ENCODE data around the gene PDS5B.
"Not testable (repeated sequence)": the region's sequence is repeated elsewhere in the genome, so short reads cannot be mapped to it uniquely, and the experiment has no call there.

Gene PDS5B

DNA sequence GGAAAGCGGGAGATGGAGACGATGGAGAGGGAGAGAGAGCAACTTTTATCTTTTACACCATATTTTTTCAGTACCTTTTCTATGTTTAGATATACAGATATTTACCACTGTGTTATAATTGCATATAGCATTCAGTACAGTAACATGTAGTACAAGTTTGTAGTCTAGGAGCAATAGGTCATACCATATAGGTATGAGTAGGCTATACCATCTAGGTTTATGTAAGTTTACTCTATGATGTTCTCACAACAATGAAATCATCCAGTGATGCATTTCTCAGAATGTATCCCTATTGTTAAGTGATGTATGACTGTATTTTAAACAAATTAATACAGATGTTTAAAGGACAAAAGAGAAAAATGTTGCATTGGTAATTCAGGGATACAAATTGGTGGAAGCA is 136.1 kb downstream of the PDS5B start:
- H3K4me3 ChIP-seq (ENCODE audit: low read depth, low read length) = no peak overlapping the region

DNA sequence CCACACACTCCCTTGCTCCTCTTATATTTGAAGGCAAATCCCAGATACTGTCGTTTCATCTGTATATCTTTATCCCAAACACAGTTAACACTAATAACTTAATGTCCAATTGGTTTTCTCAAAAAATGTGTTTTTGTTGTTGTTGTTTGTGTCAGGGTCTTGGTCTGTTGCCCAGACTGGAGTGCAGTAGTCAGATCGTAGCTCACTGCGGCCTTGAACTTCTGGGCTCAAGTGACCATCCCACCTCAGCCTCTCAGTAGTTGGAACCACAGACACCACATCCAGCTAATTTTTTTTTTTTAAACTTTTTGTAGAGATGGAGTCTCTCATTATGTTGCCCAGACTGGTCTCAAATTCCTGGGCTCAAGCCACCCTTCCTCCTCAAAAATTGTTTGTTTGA is 137.7 kb downstream of the PDS5B start:
- no peak overlapping the region for H3K4me3 ChIP-seq (ENCODE audit: low read depth, low read length)

GRCh38 chr13:32726374-32727037 is 140.3 kb downstream of the PDS5B start:
- no peak overlapping the region for H3K4me3 ChIP-seq (ENCODE audit: low read depth, low read length)

GRCh38 chr13:32728327-32728726 is 142.1 kb downstream of the PDS5B start:
- H3K4me3 ChIP-seq (ENCODE audit: low read depth, low read length) = no peak overlapping the region

DNA sequence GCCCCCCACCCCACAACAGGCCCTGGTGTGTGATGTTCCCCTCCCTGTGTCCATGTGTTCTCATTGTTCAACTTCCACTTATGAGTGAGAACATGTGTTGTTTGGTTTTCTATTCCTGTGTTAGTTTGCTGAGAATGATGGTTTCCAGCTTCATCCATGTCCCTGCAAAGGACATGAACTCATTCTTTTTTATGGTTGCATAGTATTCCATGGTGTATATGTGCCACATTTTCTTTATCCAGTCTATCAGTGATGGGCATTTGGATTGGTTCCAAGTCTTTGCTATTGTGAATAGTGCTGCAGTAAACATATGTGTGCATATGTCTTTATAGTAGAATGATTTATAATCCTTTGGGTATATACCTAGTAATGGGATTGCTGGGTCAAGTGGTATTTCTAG is 142.8 kb downstream of the PDS5B start:
- H3K4me3 ChIP-seq (ENCODE audit: low read depth, low read length) = not testable (repeated sequence)

- H3K4me3 ChIP-seq (ENCODE audit: low read depth, low read length) = no peak overlapping the region
Measured at GRCh38 chr13:32731074-32731473, 144.8 kb downstream of the PDS5B start.

GRCh38 chr13:32731576-32731975 is 145.3 kb downstream of the PDS5B start:
- H3K4me3 ChIP-seq (ENCODE audit: low read depth, low read length) = no peak overlapping the region

GRCh38 chr13:32733690-32734089 is 147.4 kb downstream of the PDS5B start:
- no peak overlapping the region for H3K4me3 ChIP-seq (ENCODE audit: low read depth, low read length)

GRCh38 chr13:32734511-32734910 is 148.3 kb downstream of the PDS5B start:
- H3K4me3 ChIP-seq (ENCODE audit: low read depth, low read length) = no peak overlapping the region

DNA sequence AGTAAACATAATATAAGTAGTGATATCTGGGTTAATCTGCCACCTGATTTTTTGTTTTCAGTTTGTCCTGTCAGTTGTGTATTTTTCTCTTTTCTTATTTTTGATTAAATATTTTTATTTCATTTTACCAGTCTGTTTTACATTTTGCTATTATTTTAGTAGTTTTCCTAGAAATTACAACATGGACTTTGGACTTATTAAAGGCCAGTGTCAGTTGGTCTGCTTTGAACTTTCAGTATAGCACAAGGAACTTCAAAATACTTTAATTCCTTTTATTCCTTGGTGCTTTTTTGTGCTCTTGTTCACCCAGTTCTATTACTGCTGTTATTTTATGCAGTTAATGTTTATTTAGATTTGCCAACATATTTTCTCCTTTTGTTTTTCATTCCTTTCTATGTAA is 149.6 kb downstream of the PDS5B start:
- H3K4me3 ChIP-seq (ENCODE audit: low read depth, low read length) = no peak overlapping the region

DNA sequence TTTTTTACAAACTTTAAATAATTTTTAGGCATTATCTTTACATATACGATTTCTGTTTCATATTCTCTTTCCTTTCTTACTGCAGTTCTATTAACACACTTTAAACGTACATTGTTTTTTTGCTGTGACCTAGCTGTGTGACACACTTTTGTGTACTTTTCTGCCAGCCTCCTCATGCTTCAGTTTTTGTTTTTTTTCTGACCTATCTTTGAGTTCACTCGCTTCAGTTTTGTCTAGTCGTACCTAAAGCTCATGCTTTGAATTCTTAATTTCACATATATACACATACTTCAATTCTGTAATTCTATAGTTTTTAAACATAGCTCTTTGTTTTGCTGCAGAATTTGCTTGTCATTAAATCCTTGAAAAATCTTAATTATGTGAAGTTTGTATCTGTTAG is 150.4 kb downstream of the PDS5B start:
- H3K4me3 ChIP-seq (ENCODE audit: low read depth, low read length) = no peak overlapping the region

DNA sequence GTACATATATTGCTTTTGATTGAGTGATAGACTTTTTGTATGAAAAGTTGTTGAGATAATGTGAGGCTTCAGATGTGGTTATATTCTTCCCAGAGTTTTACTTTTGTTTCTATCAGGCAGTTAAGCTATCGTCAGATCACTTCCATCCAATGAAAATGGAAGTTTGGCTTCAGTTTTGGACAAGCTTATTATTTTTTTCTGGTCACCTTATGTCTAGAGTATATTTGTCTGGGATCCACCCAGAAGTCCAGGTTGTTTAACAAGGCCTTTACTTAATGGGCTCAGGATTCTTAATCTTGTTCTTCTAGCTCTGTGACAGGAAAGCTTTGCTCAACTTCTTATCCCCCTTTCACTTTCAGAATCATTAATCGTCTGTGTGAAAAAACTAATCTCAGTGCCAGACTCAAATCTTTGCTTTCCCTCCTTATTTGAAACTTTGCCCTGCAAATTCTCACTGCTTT is 150.9 kb downstream of the PDS5B start:
- no peak overlapping the region for H3K4me3 ChIP-seq (ENCODE audit: low read depth, low read length)

GRCh38 chr13:32737679-32738078 is 151.4 kb downstream of the PDS5B start:
- no peak overlapping the region for H3K4me3 ChIP-seq (ENCODE audit: low read depth, low read length)

- no peak overlapping the region for H3K4me3 ChIP-seq (ENCODE audit: low read depth, low read length)
Measured at GRCh38 chr13:32745509-32745908, 159.3 kb downstream of the PDS5B start.

GRCh38 chr13:32746474-32746873 is 160.2 kb downstream of the PDS5B start:
- H3K4me3 ChIP-seq (ENCODE audit: low read depth, low read length) = no peak overlapping the region

GRCh38 chr13:32748305-32748704 is 162.1 kb downstream of the PDS5B start:
- no peak overlapping the region for H3K4me3 ChIP-seq (ENCODE audit: low read depth, low read length)

DNA sequence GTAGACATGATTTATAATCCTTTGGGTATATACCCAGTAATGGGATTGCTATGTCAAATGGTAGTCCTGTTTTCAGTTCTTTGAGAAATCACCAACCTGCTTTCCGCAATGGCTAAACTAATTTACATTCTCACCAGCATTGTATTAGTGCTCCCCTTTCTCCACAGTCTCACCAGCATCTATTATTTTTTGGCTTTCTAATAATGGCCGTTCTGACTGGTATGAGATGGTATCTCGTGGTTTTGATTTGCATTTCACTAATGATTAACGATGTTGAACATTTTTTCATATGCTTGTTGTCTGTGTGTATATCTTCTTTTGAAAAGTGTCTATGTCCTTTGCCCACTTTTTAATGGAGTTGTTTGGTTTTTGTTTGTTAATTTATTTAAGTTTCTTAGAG is 165.1 kb downstream of the PDS5B start:
- H3K4me3 ChIP-seq (ENCODE audit: low read depth, low read length) = no peak overlapping the region

GRCh38 chr13:32752311-32752710 is 166.1 kb downstream of the PDS5B start:
- H3K4me3 ChIP-seq (ENCODE audit: low read depth, low read length) = no peak overlapping the region

DNA sequence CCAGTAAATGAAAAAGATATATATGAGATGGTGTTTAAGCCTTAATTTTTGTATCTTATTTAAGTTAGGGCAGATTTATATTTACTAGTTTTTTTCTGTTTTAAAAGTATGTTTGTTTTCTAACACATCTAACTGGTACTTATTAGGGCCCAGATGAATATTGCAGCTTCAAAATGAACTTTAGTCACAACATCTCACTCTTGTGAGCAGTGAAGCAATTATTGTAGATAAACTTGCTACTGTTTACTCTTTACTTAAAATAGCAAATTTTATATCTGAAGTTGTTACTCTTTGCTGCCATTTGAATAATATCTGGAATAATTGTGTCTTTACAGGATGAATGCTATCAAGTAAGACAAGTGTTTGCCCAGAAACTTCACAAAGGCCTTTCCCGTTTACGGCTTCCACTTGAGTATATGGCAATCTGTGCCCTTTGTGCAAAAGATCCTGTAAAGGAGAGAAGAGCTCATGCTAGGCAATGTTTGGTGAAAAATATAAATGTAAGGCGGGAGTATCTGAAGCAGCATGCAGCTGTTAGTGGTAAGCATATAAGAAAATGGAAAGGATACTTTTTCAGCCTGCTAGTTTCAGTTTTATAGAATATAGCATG is 166.8 kb downstream of the PDS5B start:
- H3K4me3 ChIP-seq (ENCODE audit: low read depth, low read length) = no peak overlapping the region

- H3K4me3 ChIP-seq (ENCODE audit: low read depth, low read length) = no peak overlapping the region
Measured at GRCh38 chr13:32754179-32754578, 167.9 kb downstream of the PDS5B start.

DNA sequence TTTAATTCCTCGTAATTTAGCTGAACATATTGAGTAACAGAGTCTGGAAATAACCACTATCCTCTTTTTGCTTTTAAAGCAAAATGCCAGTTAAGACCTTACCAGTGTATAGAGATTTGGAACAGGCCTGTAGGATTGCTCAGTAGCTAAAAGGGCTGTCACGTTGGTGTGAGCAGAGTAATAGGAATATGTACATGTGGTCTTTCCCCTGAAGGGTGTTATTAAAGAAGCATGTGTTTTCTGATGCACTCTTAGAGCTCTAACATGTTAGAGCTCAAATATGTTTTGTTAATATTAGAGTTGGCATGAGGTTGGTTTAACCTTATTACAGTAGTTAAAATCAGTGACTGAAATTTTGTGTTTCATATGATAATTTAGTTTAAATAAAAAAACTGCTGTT is 172.9 kb downstream of the PDS5B start:
- H3K4me3 ChIP-seq (ENCODE audit: low read depth, low read length) = no peak overlapping the region

GRCh38 chr13:32761472-32761871 is 175.2 kb downstream of the PDS5B start:
- no peak overlapping the region for H3K4me3 ChIP-seq (ENCODE audit: low read depth, low read length)

DNA sequence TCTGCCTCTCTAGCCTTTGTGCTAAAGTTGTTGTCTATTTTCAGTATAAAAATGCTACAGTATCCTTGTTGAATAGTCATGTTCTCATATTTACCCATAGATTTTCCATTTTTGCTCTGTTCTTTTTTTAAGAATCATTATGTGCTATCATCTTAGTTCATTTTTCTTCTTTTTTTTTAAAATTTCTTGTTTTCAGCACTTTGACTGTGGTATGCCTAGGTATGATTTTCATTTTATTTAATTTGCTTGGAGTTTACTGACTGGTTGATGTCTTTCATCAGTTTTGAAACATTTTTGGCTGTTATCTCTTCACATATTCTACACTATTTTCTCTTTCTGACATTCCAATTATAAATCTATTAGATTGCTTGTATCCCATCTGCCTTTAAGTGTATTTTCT is 192.9 kb downstream of the PDS5B start:
- no peak overlapping the region for H3K4me3 ChIP-seq (ENCODE audit: low read depth, low read length)
